Vagina (tissue), 2 donors: ENCODE measurements around the gene KCNH8. TPM values are rescaled to one million over a fixed set of nuclear protein-coding genes. Genes with fewer than 3 reads are reported as not detected.

Experiments
- DNase-seq, 2 donors: peaks; one replicate each; pipeline ENCODE4 v3.0.0-alpha.2; 2017; ENCODE audit errors: extremely low spot score in 2 of 2
- H3K27ac ChIP-seq: fragments of 200-600 bp; sonication (generic); one replicate; pipeline ENCODE4 v1.5.1; 2019
- H3K27me3 ChIP-seq: fragments of 200-600 bp; sonication (generic); one replicate; pipeline ENCODE4 v1.5.1; 2019
- H3K36me3 ChIP-seq, 2 donors: fragments of 200-600 bp; sonication (generic); one replicate each; pipeline ENCODE4 v1.5.1; 2017 to 2019
- H3K4me1 ChIP-seq: fragments of 200-600 bp; sonication (generic); one replicate; pipeline ENCODE4 v1.5.1; 2019
- H3K4me3 ChIP-seq, 2 donors: fragments of 200-600 bp; sonication (generic); 1 replicate in 1 of 2; 2 replicates in 1 of 2; pipeline ENCODE4 v1.5.1; 2016 to 2019
- H3K9me3 ChIP-seq: fragments of 200-600 bp; sonication (generic); one replicate; pipeline ENCODE4 v1.5.1; 2019
- CTCF ChIP-seq, 3 experiments: fragments of 450-650 bp in 2 of 3; fragments of 200-600 bp in 1 of 3; sonication (generic) in 1 of 3; IDR thresholded peaks; one replicate each; pipeline ENCODE4 v1.5.1; 2017 to 2019; ENCODE audit warnings: antibody characterized with exemption in 3 of 3, mild to moderate bottlenecking in 2 of 3, moderate library complexity in 2 of 3
- POLR2A ChIP-seq, 2 donors: fragments of 450-650 bp; IDR thresholded peaks; one replicate each; pipeline ENCODE4 v1.6.1; 2017; ENCODE audit warnings: antibody characterized with exemption in 2 of 2, mild to moderate bottlenecking in 2 of 2, moderate library complexity in 2 of 2
- POLR2AphosphoS5 ChIP-seq, 2 donors: sonication (generic); formaldehyde crosslinking; IDR thresholded peaks; one replicate each; pipeline ENCODE4 v1.9.0; 2017; ENCODE audit warnings: antibody characterized with exemption in 2 of 2, mild to moderate bottlenecking in 2 of 2, low read depth in 1 of 2; ENCODE audit not compliant: insufficient read depth in 1 of 2
- intact Hi-C: fragments of 100-400 bp; cut with DNase I; formaldehyde crosslinking; loops from one replicate; pipeline ENCODE4 v1.15.1; 2023
- total RNA-seq: library from RNA; depleted of rRNA; stranded (reverse); fragments of >200 nt; gene quantifications from one replicate; pipeline ENCODE4 v1.2.3, GENCODE V29; 2016

KCNH8 gene
- total RNA-seq, 1 donor from 2014 or later = 2.0 TPM

GRCh38 chr3:19248767-19249166, 100.5 kb downstream of the KCNH8 start:
- H3K36me3 ChIP-seq = no peaks in the 10 kb centered on the region
- no peaks in the 10 kb centered on the region for H3K9me3 ChIP-seq
- H3K27ac ChIP-seq = no peak overlapping the region
- no peak for DNase-seq
- no peak overlapping the region for H3K4me3 ChIP-seq
- no peak for TF ChIP-seq CTCF (IDR thresholded peaks at IDR 0.05)
- no peak for TF ChIP-seq POLR2A (IDR thresholded peaks at IDR 0.05)
- TF ChIP-seq POLR2AphosphoS5 (IDR thresholded peaks at IDR 0.05; ENCODE audit: insufficient read depth in 1 of 2, low read depth in 1 of 2) = no peak
- no peaks in the 10 kb centered on the region for H3K27me3 ChIP-seq
- no peaks in the 10 kb centered on the region for H3K4me1 ChIP-seq
- intact Hi-C loops = no loop called here

GRCh38 chr3:19250959-19251610, 102.8 kb downstream of the KCNH8 start:
- DNase-seq = no peak
- TF ChIP-seq POLR2AphosphoS5 (IDR thresholded peaks at IDR 0.05; ENCODE audit: insufficient read depth in 1 of 2, low read depth in 1 of 2) (no peak), CTCF (IDR thresholded peaks at IDR 0.05) (no peak), POLR2A (IDR thresholded peaks at IDR 0.05) (no peak)
- Histone ChIP-seq H3K27me3 (no peaks in the 10 kb centered on the region), H3K27ac (no peak overlapping the region), H3K4me3 (no peak overlapping the region), H3K9me3 (no peaks in the 10 kb centered on the region), H3K36me3 (no peaks in the 10 kb centered on the region), H3K4me1 (no peaks in the 10 kb centered on the region)
- intact Hi-C loops = no loop called here

GRCh38 chr3:19254189-19254588, 105.9 kb downstream of the KCNH8 start:
- no peaks in the 10 kb centered on the region for H3K4me1 ChIP-seq
- H3K36me3 ChIP-seq = no peaks in the 10 kb centered on the region
- intact Hi-C loops = no loop called here
- no peak overlapping the region for H3K27ac ChIP-seq
- no peak for DNase-seq
- no peaks in the 10 kb centered on the region for H3K9me3 ChIP-seq
- TF ChIP-seq POLR2A (IDR thresholded peaks at IDR 0.05) = no peak
- no peak for TF ChIP-seq POLR2AphosphoS5 (IDR thresholded peaks at IDR 0.05; ENCODE audit: insufficient read depth in 1 of 2, low read depth in 1 of 2)
- TF ChIP-seq CTCF (IDR thresholded peaks at IDR 0.05) = no peak
- H3K27me3 ChIP-seq = no peaks in the 10 kb centered on the region
- H3K4me3 ChIP-seq = no peak overlapping the region

GRCh38 chr3:19254784-19255338, 106.6 kb downstream of the KCNH8 start:
- no peak overlapping the region for H3K4me3 ChIP-seq

More at GRCh38 chr3:19254784-19255338, 106.6 kb downstream of the KCNH8 start:
- H3K4me1 ChIP-seq = no peaks in the 10 kb centered on the region
- H3K27ac ChIP-seq = no peak overlapping the region
- no peaks in the 10 kb centered on the region for H3K27me3 ChIP-seq
- intact Hi-C loops = no loop called here
- DNase-seq = no peak
- TF ChIP-seq CTCF (IDR thresholded peaks at IDR 0.05) = no peak
- TF ChIP-seq POLR2A (IDR thresholded peaks at IDR 0.05) = no peak
- no peak for TF ChIP-seq POLR2AphosphoS5 (IDR thresholded peaks at IDR 0.05; ENCODE audit: insufficient read depth in 1 of 2, low read depth in 1 of 2)
- no peaks in the 10 kb centered on the region for H3K9me3 ChIP-seq
- no peaks in the 10 kb centered on the region for H3K36me3 ChIP-seq
